G401.6 (cell line): ENCODE measurements around the gene FAM185A.
"Not testable (repeated sequence)": the region's sequence is repeated elsewhere in the genome, so short reads cannot be mapped to it uniquely, and the experiment has no call there.

Experiments
- FAIRE-seq: peaks from 2 replicates; lab custom pipeline; 2012; peaks lifted over from hg19 to GRCh38; lab: Jason Lieb, UNC

FAM185A gene

DNA sequence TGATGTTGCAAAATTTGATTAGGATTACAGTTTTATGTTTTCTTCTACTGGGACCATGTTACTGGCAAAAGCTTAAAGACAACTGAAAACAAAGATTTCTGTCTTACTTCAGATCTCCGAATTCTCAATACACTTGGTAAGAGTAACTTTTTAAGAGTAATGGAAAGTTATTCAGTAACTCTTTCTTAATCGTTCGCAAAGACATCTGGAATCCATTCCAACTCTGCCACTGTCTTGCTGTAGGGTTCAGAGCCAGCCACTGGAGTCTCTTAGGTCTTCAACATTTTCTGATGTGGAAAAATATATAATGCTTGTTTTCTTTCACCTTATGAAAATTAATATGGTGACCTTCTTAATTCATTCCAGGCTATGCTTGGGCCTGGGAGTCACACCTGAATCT lies 29.9 kb downstream of the FAM185A start:
- FAIRE-seq = not testable (repeated sequence)

DNA sequence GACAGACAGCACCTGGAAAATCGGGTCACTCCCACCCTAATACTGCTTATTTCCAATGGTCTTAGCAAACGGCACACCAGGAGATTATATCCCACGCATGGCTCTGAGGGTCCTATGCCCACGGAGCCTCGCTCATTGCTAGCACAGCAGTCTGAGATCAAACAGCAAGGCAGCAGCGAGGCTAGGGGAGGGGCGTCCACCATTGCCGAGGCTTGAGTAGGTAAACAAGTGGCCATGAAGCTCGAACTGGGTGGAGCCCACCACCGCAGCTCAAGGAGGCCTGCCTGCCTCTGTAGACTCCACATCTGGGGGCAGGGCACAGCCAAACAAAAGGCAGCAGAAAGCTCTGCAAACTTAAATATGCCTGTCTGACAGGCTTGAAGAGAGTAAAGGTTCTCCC lies 32.1 kb downstream of the FAM185A start:
- FAIRE-seq = not testable (repeated sequence)

GRCh38 chr7:102788770-102789169 lies 40.0 kb downstream of the FAM185A start:
- FAIRE-seq = not testable (repeated sequence)

- not testable (repeated sequence) for FAIRE-seq
Observed at GRCh38 chr7:102790364-102791100, 41.7 kb downstream of the FAM185A start.

DNA sequence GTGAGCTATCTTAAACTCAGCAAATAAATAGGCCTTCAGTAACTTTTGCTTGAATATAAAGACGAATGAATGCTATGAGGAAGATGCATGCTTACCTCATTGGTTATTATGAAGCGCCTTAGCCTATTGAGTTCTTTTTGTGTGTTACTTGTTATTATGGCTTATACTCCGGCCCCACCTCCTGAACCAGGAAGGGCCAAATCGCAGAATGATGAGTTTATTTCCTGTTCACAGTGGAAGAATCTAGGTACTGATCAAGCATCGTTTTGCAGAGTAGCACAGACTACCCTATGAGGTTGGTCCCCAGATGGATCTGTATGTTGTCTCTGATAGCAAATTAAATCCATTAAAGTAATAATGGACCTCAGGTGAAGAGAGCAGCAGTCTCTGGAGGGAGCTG lies 42.6 kb downstream of the FAM185A start:
- FAIRE-seq = not testable (repeated sequence)

DNA sequence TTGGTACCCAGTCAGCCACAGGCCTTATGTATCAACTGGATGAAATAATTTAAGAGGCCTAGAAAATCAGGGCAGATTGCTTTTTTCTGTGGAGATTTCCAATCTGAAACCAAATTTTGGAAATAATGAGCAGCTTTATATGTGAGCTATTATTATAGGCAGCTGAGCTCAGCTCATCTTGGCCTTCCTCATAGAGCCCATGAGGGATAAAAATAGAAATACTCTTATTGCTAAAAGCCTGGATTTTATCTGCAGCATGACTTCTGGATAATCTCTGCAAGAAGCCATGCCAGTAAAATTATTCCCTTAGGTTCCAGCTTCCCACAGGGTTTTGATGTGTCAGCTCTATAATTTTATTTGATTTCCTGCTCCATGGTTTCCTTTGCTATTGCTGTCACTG lies 43.0 kb downstream of the FAM185A start:
- not testable (repeated sequence) for FAIRE-seq

DNA sequence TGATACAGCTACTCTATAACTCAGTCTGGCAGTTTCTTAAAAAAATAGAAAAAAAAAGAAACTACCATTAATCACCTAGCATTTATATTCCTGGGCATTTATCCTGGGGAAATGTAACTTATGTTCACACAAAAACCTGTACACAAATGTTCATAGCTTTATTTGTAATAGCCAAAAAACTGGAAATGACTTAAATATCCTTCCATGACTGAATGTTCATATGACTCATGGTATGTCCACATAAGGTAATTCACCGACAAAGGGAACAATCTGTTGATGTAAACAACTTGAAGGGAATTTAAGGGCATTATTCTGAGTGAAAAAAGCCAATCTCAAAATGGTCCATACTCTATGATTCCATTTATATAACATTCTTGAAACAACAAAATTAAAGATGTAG lies 45.8 kb downstream of the FAM185A start:
- FAIRE-seq = not testable (repeated sequence)

DNA sequence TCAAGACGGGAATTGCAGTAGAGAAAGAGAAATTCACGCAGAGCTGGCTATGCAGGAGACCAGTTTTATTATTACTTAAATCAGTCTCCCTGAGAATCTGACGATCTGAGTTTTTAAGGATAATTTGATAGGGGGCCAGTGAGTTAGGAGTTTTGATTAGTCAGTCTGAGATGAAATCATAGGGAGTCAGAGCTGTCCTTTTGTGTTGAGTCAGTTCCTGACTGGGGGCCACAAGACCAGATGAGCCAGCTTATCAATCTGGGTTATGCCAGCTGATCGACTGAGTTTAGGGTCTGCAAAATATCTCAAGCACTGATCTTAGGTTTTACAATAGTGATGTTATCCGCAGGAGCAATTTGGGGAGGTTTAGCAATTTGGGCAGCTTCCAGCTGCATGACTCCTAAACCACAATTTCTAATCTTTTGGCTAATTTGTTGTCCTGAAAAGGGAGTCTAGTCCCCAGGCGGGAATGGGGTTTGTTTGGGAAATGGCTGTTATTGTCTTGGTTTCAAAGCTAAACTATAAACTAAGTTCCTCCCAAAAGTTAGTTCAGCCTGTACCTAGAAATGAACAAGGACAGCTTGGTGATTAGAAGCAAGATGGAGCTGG lies 47.3 kb downstream of the FAM185A start:
- not testable (repeated sequence) for FAIRE-seq

- FAIRE-seq = no peak
Observed at GRCh38 chr7:102806613-102807012, 57.8 kb downstream of the FAM185A start.

DNA sequence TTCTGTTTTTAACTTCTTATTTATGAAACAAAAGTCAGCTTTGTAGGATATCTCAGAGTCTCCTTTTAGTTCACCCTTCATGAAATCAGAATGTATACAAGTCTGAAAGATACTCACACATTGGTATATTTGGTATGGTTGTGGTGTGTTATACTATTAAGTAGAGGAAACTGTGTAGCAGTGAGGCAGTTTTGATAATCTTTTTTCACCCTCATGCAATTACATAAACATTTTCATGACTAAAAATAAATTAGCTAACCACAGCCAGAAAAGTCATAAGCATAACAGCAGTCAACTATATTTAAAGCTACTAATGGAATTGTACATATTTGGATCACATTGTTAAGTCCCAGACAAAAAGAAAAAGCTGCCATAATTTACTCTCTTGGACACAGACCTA lies 62.1 kb downstream of the FAM185A start:
- no peak for FAIRE-seq

DNA sequence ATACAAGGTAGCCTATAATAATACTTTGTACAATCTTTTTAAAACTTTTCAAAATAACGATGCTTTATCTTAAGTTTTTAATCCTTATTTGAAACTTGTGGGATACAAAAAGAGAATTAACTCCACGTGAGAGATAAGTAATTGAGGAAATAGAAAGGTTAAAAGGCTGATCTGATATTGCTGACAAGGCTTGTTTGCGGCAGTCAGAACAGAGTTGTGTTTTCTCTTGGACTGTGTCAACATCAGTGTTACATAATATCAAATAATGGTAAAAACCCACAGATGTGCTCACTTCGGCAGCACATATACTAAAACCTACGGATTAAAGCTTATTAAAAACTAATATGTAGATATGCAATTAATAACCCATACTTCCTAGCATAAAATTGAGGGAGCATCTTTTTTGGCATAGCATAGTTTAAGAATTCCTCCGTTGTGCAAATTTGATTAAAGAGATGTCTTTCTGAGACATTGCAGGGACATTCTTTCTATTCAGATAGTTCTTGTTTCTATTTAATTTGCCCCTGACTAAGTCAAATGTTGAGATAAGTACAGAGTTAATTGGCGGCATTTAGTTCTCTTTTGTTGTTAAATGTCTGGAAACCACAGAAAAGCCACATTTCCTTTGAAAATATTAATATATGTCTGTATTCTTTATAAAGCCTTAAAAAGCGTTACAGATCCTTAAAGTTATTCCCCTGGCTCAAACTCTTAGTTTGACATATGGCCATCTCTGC lies 63.3 kb downstream of the FAM185A start:
- no peak for FAIRE-seq

GRCh38 chr7:102813191-102814024 lies 64.6 kb downstream of the FAM185A start:
- FAIRE-seq = no peak

DNA sequence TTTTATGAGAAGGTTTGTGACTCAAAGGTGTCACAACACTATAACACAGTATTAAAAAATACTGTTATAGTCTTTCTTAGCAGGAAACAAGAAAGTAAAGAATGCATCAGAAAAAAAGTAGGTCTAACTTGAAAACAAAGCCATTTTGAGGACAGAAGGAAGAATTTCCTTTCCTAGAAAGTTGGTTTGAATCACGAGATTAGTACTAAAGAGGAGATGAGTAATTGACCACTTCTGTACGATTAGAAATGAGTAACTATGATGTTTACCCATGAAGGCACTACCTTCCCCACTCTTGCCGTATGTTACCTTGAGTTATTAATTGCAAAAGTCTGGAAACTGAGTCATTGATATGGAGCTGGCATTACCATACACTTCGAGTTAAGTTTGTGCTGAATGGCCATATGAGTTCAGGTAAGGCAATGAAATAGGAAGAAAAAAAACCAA lies 65.2 kb downstream of the FAM185A start:
- no peak for FAIRE-seq

DNA sequence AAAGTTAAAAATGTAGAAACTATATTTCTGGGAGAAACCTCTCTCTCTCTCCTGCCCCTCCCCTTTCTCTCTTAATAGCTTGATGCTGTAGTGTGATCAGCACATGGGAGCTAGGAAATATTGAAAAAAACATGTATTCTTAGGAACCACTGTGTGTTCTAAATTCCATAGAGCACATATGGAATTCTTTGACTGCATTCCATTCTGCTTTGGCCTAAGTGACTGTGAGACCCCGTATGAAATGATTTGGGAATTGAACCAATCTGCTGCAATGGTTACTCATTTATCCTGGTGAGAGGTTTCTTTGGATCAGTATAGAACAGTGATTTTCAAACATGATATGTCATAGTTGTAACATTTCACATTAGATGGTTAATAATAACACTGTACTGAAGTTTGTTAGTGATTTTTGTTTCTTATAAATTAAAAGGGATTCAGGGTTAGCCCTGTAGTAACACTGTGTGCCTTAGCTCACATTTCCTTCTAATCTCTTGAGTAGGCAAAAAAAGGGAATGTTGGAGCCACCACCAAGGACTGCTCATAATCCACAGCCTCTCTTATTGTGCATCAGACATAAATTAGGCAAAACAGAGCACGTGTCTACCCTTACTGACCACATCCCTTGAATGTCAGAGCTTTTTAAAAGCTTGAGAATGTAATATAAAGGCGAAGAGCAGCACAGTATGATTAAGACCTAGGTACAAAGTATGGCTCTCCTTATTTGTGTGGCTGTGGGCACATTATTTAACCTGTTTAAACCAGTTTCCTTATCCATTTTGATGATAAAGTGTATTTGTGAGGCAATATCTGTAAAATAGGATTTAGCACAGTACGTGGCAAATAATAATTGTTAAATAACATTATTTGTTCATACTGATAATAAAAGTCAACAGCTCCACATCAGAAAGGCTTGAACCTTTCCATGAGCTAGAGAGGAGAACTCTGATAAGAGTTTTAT lies 69.1 kb downstream of the FAM185A start:
- FAIRE-seq = no peak

DNA sequence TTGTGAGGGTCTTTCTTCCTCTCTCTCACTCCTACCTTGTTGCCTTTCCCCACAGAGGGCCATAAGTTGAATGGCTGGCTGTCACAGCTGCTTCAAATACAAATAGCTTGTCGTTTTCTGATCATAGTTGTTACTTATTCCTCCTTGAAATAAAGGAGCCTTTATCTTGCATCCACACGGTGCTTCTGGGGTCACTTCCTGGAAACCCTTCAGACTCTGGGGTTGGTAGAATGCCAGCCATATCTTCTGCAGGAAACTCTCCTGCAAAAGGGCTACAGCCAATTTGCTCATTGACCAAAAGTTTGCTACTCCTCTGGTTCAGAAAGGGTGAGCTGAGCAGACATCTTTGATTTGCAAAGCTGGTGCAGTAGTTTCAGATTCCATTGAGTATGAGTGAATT lies 70.4 kb downstream of the FAM185A start:
- FAIRE-seq = no peak

- no peak for FAIRE-seq
Observed at GRCh38 chr7:102821994-102822747, 73.4 kb downstream of the FAM185A start.

DNA sequence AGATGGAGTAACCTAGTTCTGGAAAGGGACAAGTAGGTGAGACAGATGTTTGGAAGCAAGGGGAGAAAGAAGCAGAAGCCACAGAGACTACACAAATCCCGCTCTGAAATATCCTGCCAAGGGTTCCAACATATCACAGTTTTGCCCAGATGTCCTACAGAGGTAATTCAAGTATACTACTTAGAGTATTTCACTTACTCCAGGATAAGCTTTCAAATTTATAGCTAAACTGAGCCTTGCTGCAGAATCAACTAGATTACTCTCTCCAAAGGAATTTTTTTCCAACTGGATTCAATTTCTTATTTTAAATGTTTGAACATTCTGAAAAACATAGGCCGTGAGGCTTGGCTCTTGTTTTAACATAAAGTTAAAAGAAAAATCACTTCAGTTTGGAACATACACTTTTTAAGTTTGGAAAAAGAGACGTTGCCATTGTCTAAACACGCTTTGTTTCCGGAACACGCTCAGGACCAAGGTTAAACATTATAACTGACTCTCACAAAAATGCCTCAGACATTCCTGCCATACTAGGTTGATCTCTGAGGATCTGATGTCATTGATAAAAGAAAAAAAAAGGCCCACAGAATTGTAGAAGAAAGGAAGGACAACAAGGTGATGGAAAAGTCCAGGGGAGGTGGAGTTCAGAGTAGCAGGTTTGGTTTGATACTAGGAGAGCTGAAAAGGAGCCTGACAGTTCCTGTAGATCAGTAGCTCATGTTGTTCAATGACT lies 74.8 kb downstream of the FAM185A start:
- FAIRE-seq = no peak

DNA sequence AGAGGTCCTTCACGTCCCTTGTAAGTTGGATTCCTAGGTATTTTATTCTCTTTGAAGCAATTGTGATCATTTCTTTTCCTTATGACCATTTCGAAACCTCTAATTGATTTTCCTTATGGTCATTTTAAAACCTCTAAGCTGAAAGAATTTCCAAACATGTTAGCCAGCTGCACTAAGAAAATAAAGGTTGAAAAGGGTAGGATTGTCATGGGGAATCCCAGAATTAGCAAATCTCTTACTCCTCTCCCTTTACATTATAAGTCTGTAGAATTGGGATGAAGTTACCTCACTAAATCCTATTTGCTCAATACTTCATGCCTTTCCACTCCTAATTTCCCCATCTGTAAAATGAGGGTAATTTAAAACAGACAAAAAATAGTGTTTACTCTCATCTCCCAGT lies 79.5 kb downstream of the FAM185A start:
- FAIRE-seq = no peak

- FAIRE-seq = no peak
Observed at GRCh38 chr7:102829075-102829474, 80.3 kb downstream of the FAM185A start.

- FAIRE-seq = no peak
Observed at GRCh38 chr7:102830197-102830596, 81.4 kb downstream of the FAM185A start.
